ENCODE results near the gene THADA.
"Not testable (repeated sequence)": the region's sequence is repeated elsewhere in the genome, so short reads cannot be mapped to it uniquely, and the experiment has no call there.

The THADA gene

GRCh38 chr2:43198263-43198662 lies 397.6 kb downstream of the THADA start:
- no peaks in the 10 kb centered on the region for H3K4me1 ChIP-seq (ENCODE audit: control insufficient read depth, insufficient read depth, low read length)

GRCh38 chr2:43197588-43197896 lies 398.3 kb downstream of the THADA start:
- no peak for DNase-seq (ENCODE audit: low read depth)
- Histone ChIP-seq H3K4me1 (ENCODE audit: control insufficient read depth, insufficient read depth, low read length) (no peaks in the 10 kb centered on the region), H3K9ac (ENCODE audit: low read length) (no peak overlapping the region), H3K27me3 (replicated peaks; ENCODE audit: control insufficient read depth, insufficient read depth, low read length) (no peaks in the 10 kb centered on the region), H3K9me3 (ENCODE audit: control insufficient read depth, low read length) (no peaks in the 10 kb centered on the region), H3K36me3 (ENCODE audit: control insufficient read depth, insufficient read depth, low read length, severe bottlenecking) (no peaks in the 10 kb centered on the region), H3K4me3 (ENCODE audit: low read length) (no peak overlapping the region)

More at GRCh38 chr2:43198263-43198662, 397.6 kb downstream of the THADA start:
- Histone ChIP-seq H3K4me3 (ENCODE audit: low read length) (no peak overlapping the region), H3K9ac (ENCODE audit: low read length) (no peak overlapping the region), H3K36me3 (ENCODE audit: control insufficient read depth, insufficient read depth, low read length, severe bottlenecking) (no peaks in the 10 kb centered on the region), H3K9me3 (ENCODE audit: control insufficient read depth, low read length) (no peaks in the 10 kb centered on the region), H3K27me3 (replicated peaks; ENCODE audit: control insufficient read depth, insufficient read depth, low read length) (no peaks in the 10 kb centered on the region)
- DNase-seq (ENCODE audit: low read depth) = no peak

GRCh38 chr2:43196768-43197587 lies 398.9 kb downstream of the THADA start:
- Histone ChIP-seq H3K36me3 (ENCODE audit: control insufficient read depth, insufficient read depth, low read length, severe bottlenecking) (no peaks in the 10 kb centered on the region), H3K9ac (ENCODE audit: low read length) (no peak overlapping the region), H3K4me1 (ENCODE audit: control insufficient read depth, insufficient read depth, low read length) (no peaks in the 10 kb centered on the region), H3K27me3 (replicated peaks; ENCODE audit: control insufficient read depth, insufficient read depth, low read length) (no peaks in the 10 kb centered on the region), H3K4me3 (ENCODE audit: low read length) (no peak overlapping the region), H3K9me3 (ENCODE audit: control insufficient read depth, low read length) (no peaks in the 10 kb centered on the region)
- DNase-seq (ENCODE audit: low read depth) = no peak

DNA sequence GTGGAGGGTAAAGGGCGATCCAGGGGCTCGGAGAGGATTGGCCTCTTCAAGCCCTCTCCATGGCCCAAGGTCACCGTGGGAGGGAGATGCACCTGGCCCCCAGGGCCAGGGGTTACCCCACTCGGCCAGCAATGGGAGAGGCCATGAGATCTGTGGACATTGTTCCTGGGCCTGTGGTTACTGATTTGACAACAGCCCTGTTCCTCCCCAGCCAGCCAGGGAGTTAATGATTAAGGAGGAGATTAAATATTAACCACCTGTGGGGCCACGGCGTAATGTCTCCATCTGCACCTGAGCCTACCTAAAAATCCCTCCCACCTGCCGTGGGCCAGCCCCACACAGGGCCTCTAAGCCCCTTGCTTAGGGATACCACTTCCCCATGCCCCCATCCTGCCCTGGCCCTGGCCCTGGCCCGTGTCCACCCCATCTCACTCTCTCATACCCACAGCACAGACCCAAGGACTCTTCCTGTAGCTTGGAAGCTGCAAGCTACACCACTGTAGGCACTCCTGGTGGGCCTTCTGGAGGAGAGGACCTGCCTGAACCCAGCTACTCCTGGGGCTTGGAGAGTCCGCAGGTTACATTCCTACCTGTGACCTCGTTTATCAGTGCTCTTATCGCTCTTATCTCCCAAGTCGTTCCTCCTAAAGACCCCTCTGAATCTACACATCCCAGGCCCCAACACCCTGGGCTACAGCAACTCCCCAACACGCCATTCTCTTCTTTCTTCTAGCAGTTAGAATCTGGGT lies 401.5 kb downstream of the THADA start:
- Histone ChIP-seq H3K36me3 (ENCODE audit: control insufficient read depth, insufficient read depth, low read length, severe bottlenecking) (no peaks in the 10 kb centered on the region), H3K9me3 (ENCODE audit: control insufficient read depth, low read length) (no peaks in the 10 kb centered on the region), H3K27me3 (replicated peaks; ENCODE audit: control insufficient read depth, insufficient read depth, low read length) (no peaks in the 10 kb centered on the region), H3K4me1 (ENCODE audit: control insufficient read depth, insufficient read depth, low read length) (no peaks in the 10 kb centered on the region), H3K9ac (ENCODE audit: low read length) (no peak overlapping the region), H3K4me3 (ENCODE audit: low read length) (no peak overlapping the region)
- DNase-seq (ENCODE audit: low read depth) = no peak

DNA sequence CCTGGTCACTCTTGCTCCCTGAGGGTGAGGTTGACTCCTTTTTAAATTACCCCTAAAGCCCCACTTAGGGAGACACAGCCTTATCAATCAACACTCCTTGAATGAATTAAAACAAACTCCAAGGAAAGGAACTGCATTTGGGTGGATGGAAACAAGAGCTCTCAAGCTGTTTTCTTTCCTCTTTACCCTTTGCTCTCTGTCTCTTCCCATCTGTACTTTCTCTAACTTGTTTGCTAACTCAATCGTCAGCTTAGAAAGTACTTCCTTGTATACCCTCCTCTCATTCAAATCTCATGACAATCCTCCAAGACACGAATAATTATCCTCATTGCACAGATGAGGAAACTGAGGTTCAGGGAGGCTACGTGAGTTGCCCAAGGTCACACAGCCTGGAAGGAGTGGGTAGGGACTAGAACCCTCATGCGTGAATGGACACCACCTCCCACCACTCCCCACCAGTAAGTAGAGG lies 402.2 kb downstream of the THADA start:
- Histone ChIP-seq H3K4me1 (ENCODE audit: control insufficient read depth, insufficient read depth, low read length) (no peaks in the 10 kb centered on the region), H3K9me3 (ENCODE audit: control insufficient read depth, low read length) (no peaks in the 10 kb centered on the region), H3K4me3 (ENCODE audit: low read length) (no peak overlapping the region), H3K27me3 (replicated peaks; ENCODE audit: control insufficient read depth, insufficient read depth, low read length) (no peaks in the 10 kb centered on the region), H3K36me3 (ENCODE audit: control insufficient read depth, insufficient read depth, low read length, severe bottlenecking) (no peaks in the 10 kb centered on the region), H3K9ac (ENCODE audit: low read length) (no peak overlapping the region)
- no peak for DNase-seq (ENCODE audit: low read depth)

- Histone ChIP-seq H3K4me1 (ENCODE audit: control insufficient read depth, insufficient read depth, low read length) (no peaks in the 10 kb centered on the region), H3K36me3 (ENCODE audit: control insufficient read depth, insufficient read depth, low read length, severe bottlenecking) (no peaks in the 10 kb centered on the region), H3K27me3 (replicated peaks; ENCODE audit: control insufficient read depth, insufficient read depth, low read length) (no peaks in the 10 kb centered on the region), H3K4me3 (ENCODE audit: low read length) (no peak overlapping the region), H3K9me3 (ENCODE audit: control insufficient read depth, low read length) (no peaks in the 10 kb centered on the region), H3K9ac (ENCODE audit: low read length) (no peak overlapping the region)
- no peak for DNase-seq (ENCODE audit: low read depth)
These were observed 402.8 kb downstream of the THADA start for GRCh38 chr2:43192744-43193651.

DNA sequence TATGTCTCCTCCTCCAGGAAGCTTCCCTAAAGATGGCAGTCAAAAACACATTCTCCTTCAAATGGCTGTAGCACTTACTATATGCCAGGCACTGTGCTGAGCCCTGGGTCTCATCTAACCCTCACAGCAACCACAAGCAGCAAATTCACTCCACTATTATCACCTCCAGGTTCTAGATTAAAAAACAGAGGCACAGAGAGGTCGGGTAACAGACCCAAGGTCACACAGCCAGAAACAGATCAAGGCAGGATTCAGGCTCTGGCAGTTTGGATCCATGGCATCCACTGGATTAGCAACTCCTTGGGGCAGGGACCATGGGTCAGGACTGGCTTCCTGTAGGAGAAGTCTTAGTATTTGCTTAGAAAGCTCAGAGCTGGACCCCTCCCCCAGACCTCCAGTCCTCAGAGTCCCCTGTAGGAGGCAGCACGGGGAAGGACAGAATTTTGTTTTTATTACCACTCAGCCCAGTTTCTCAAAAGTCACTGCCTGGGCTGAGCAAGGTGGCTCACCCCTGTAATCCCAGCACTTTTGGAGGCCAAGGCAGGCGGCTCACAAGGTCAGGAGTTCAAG lies 403.8 kb downstream of the THADA start:
- H3K4me3 ChIP-seq (ENCODE audit: low read length) = no peak overlapping the region
- no peaks in the 10 kb centered on the region for H3K9me3 ChIP-seq (ENCODE audit: control insufficient read depth, low read length)
- H3K36me3 ChIP-seq (ENCODE audit: control insufficient read depth, insufficient read depth, low read length, severe bottlenecking) = no peaks in the 10 kb centered on the region
- no peak for DNase-seq (ENCODE audit: low read depth)
- no peak overlapping the region for H3K9ac ChIP-seq (ENCODE audit: low read length)
- H3K27me3 ChIP-seq (replicated peaks; ENCODE audit: control insufficient read depth, insufficient read depth, low read length) = no peaks in the 10 kb centered on the region
- no peaks in the 10 kb centered on the region for H3K4me1 ChIP-seq (ENCODE audit: control insufficient read depth, insufficient read depth, low read length)

DNA sequence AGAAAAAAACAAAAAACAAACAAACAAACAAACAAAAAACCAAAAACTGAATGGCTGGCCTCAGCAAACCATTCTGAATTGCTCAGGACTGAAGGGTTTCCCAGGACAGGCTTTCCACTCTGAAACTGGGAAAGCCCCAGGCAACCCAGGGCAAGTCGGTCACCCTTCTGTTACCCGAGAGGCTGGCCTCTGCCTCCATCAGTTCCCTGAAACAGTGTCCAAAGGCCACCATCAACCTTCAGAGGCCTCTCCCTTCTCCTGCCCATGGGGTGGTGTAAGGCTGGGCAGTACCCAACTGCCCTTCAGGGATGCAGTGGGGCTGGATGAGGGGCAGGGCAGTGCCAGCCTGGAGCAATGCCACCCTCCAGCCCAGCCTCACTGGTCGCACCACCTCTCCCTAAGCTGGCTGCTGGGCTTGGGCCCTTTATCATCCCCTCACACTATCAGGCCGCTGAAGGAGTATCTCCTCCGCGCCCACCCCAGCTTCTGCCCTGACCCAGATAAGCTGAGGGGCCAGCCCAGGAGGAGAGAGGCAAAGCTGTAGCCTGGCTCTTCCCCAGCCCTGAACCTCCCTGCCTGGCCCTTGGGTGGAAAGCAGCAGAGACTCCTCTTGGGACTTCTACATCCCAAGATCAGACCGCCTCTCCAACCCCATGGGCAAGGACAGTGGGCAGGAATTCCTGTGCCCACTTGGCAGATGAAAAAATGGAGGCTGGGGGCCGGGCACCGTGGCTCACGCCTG lies 405.4 kb downstream of the THADA start:
- H3K36me3 ChIP-seq (ENCODE audit: control insufficient read depth, insufficient read depth, low read length, severe bottlenecking) = no peaks in the 10 kb centered on the region
- no peaks in the 10 kb centered on the region for H3K27me3 ChIP-seq (replicated peaks; ENCODE audit: control insufficient read depth, insufficient read depth, low read length)
- no peak overlapping the region for H3K9ac ChIP-seq (ENCODE audit: low read length)
- no peak overlapping the region for H3K4me3 ChIP-seq (ENCODE audit: low read length)
- DNase-seq (ENCODE audit: low read depth) = no peak
- no peaks in the 10 kb centered on the region for H3K9me3 ChIP-seq (ENCODE audit: control insufficient read depth, low read length)
- H3K4me1 ChIP-seq (ENCODE audit: control insufficient read depth, insufficient read depth, low read length) = peaks cover 5% of the 10 kb centered on the region

DNA sequence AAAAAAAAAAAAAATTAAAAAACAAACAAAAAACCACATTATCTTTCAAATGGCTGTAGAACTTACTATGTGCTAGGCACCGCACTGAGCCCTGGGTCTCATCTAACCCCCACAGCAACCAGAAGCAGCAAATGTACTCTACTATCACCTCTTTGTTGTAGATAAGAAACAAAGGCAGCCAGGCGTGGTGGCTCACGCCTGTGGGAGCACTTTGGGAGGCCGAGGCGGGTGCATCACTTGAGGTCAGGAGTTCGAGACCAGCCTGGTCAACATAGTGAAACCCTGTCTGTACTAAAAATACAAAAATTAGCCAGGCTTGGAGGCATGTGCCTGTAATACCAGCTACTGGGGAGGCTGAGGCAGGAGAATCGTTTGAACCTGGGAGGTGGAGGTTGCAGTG lies 406.0 kb downstream of the THADA start:
- H3K9me3 ChIP-seq (ENCODE audit: control insufficient read depth, low read length); H3K36me3 ChIP-seq (ENCODE audit: control insufficient read depth, insufficient read depth, low read length, severe bottlenecking); H3K27me3 ChIP-seq (replicated peaks; ENCODE audit: control insufficient read depth, insufficient read depth, low read length); H3K4me1 ChIP-seq (ENCODE audit: control insufficient read depth, insufficient read depth, low read length); DNase-seq (ENCODE audit: low read depth); H3K9ac ChIP-seq (ENCODE audit: low read length); H3K4me3 ChIP-seq (ENCODE audit: low read length): not testable (repeated sequence)

GRCh38 chr2:43188561-43189386 lies 407.1 kb downstream of the THADA start:
- Histone ChIP-seq H3K9me3 (ENCODE audit: control insufficient read depth, low read length) (no peaks in the 10 kb centered on the region), H3K36me3 (ENCODE audit: control insufficient read depth, insufficient read depth, low read length, severe bottlenecking) (no peaks in the 10 kb centered on the region)

More at GRCh38 chr2:43188561-43189386, 407.1 kb downstream of the THADA start:
- no peaks in the 10 kb centered on the region for H3K27me3 ChIP-seq (replicated peaks; ENCODE audit: control insufficient read depth, insufficient read depth, low read length)
- no peak overlapping the region for H3K4me3 ChIP-seq (ENCODE audit: low read length)
- H3K4me1 ChIP-seq (ENCODE audit: control insufficient read depth, insufficient read depth, low read length) = peaks cover 5% of the 10 kb centered on the region
- no peak for DNase-seq (ENCODE audit: low read depth)
- no peak overlapping the region for H3K9ac ChIP-seq (ENCODE audit: low read length)
